GM15510 (cell line): Measurements from ENCODE around the gene SIAH1.

Source experiments
- POLR2A ChIP-seq: IDR thresholded peaks from 3 replicates; pipeline ENCODE4 v1.6.1; 2011; ENCODE audit warnings: borderline replicate concordance; ENCODE audit not compliant: insufficient read length; ENCODE audit errors: extremely low read depth

The SIAH1 gene

GRCh38 chr16:48385253-48386150 lies at the start of gene SIAH1:
TSS of gene SIAH1 (minus strand) at chr16:48385413. CDS start at chr16:48362428, 22,985 bp downstream.
- peak; percentile 94 for TF ChIP-seq POLR2A

- no peak for TF ChIP-seq POLR2A
Observed at GRCh38 chr16:48434653-48435317, 49.6 kb upstream of the SIAH1 start.

- TF ChIP-seq POLR2A: no peak
Observed at GRCh38 chr16:48433850-48434530, 48.8 kb upstream of the SIAH1 start.

GRCh38 chr16:48433116-48433849 lies 48.1 kb upstream of the SIAH1 start:
- no peak for TF ChIP-seq POLR2A

GRCh38 chr16:48432136-48432535 lies 46.9 kb upstream of the SIAH1 start:
- TF ChIP-seq POLR2A: no peak

- TF ChIP-seq POLR2A: no peak
Observed at GRCh38 chr16:48430890-48431289, 45.7 kb upstream of the SIAH1 start.

- TF ChIP-seq POLR2A: no peak
Observed at GRCh38 chr16:48426244-48427141, 41.3 kb upstream of the SIAH1 start.

- no peak for TF ChIP-seq POLR2A
Observed at GRCh38 chr16:48422537-48422936, 37.3 kb upstream of the SIAH1 start.

GRCh38 chr16:48421741-48422140 lies 36.5 kb upstream of the SIAH1 start:
- no peak for TF ChIP-seq POLR2A

- TF ChIP-seq POLR2A: no peak
Observed at GRCh38 chr16:48420437-48420836, 35.2 kb upstream of the SIAH1 start.

GRCh38 chr16:48413272-48413671 lies 28.1 kb upstream of the SIAH1 start:
- no peak for TF ChIP-seq POLR2A

GRCh38 chr16:48409839-48410632 lies 24.8 kb upstream of the SIAH1 start:
- no peak for TF ChIP-seq POLR2A

- TF ChIP-seq POLR2A: no peak
Observed at GRCh38 chr16:48408688-48409087, 23.5 kb upstream of the SIAH1 start.
